NCI-H2081 treated with DMSO at 0.1 percent for 48 hours (cell line): ENCODE data around the gene HBZ.
"Not testable (repeated sequence)": the region's sequence is repeated elsewhere in the genome, so short reads cannot be mapped to it uniquely, and the experiment has no call there.

Source experiments
- DNase-seq: peaks from one replicate; lab custom pipeline; 2025; lab: John Stamatoyannopoulos, UW

Gene HBZ

DNA sequence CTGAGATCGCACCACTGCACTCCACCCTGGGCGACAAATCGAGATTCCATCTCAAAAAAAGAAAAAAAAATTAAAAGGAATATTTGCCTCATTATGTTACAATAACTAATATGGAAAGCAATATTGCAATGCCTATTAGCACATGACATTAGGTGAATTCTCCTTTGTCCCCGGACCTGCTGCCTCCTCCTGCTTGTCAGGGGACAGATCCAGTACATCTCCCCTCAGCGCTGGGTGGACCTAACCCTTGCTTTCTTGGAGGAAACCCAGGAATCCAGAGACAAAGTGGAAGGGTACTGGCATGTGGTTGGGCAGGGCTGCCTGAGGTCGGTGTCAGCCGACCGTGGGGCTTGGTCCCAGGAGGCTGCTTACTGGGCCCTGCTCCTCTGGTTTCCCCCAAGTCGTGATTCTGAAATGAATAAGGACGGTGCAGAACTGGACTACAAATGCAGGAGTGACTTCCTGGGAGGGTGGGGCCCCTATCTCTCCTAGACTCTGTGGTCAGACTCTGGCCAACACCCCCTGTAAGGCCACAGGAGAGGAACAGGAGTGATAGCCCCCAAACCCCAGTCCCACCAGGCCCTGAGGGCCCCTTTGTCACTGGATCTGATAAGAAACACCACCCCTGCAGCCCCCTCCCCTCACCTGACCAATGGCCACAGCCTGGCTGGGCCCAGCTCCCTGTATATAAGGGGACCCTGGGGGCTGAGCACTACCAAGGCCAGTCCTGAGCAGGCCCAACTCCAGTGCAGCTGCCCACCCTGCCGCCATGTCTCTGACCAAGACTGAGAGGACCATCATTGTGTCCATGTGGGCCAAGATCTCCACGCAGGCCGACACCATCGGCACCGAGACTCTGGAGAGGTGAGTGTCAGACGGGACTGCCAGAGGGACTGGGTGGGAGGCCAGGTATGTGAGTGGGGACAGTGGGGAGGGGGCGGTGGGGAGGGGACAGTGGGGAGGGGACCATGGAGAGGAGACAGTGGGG lies at the start of gene HBZ:
HBZ (plus strand) TSS at position 504 of the 988 bp plus-strand sequence; CDS start at position 770, 266 bp downstream.
- DNase-seq = no peak

DNA sequence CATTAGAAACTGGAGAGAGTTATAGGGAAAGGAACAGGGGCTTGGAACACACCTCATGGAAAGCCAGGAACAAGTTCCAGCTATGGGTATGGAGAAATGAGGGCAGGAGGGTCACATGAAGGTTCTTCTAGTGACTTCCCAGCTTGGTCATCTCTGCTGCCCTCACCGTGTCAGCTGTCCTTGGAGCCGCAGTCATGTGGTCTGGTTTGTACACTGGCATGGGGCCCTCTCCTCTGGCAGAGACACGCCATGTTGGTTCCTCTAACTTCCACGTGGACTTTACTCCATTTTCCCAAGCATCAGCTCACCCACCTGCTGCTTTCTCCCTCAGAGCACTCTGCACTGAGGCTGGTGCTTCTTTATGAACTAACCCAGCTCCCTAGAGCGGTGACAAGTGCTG lies 48.1 kb upstream of the HBZ start:
- no peak for DNase-seq

DNA sequence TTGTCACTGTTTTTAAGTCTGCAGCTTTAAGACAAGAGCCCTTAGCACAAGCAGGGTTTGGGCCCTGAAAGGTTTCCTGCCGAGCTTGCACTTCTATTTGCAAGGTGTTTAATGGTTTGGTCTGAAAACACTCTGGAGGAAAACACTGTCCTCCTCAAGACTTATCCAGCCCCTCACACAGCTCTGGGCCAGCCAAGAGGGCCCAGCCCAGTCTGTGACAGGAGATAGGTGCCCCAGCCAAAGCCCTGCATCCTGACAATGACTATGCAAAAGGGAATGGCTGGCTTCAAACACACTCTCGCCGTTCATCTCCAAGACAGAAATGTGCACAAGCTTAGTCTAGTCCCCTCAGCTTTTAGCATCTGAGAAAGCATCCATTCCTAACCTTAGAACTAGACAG lies 47.5 kb upstream of the HBZ start:
- no peak for DNase-seq

DNA sequence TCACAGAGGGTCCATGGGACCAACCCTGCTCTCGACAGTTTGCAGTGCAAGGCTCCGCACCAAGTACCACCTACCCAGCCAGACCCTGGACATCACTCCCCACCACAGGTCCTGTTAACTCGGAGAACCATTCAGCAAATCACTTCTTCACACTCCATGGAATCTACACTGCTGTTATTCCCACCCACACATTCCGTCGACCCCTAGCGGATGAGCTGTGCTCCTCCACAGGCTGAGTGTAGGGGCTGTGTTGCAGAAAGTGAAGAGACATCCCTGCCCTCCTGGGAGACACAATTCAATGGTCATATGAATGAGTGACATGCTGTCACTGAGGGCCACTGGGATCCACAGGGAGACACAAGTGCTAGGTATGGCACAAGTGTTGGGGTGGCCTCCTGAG lies 46.9 kb upstream of the HBZ start:
- no peak for DNase-seq

DNA sequence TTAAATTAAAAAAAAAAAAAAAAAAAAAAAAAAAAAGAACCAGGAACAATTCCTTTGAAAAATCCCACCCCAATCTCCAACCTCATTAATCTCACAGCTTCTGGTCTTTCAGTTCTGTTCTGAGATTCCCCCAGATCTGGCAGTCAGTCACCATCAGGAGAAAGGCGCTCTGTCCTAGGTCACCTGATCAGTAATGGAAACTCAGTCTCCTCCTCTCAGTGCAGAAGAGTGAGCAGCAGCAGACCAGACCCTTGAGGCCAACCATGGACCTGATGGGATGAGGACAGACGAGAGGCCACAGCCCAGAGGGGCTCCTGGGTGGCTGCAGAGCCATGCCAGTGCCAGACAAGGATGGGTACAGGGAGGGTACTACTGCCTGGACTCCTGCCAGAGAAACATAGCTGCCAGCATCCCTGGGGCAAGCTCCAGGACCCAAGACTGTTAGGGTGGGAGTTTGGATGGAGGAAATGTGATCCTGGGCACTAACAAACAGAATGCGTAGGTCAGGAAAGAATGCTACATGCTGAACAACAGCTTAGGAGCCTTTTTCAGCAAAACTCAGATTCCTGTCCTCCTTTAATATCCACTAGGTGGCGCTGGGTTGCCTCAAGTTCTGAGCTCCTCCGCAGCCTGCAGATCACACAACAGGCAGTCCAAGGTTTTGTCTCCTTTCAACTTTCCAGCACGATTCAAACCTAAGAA lies 45.7 kb upstream of the HBZ start:
- DNase-seq = peak; percentile 27

DNA sequence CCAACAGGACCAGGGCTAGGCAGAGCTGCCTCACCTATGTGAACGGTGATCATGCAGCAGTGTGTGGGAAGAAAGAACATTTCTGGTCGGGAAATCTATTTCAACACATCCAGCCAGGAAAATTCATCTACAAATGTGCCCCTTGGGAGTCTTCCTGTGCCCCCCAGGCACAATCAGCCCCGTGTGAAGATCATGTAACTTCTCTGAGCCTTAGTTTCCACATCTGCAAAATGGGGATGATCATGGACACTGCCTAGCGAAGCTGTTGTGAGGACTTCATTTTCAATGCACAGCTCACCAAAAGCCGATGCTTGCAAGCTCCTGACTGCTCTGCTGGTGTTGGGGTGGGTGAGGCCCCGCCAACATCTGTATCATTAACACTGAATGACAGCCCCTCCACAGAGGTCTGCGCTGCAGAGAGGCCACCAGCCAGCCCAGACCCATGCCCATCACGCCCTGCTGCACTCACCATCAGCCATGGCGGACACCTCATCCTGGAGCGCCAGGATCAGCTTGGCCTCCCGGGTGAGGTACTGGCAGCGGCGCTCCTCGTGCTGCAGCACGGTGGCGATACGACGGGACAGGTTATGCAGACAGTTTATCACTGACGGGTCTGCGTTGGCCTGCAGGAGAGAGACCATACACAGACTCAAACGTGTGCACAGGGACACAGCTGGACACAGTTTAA lies 40.1 kb upstream of the HBZ start:
- DNase-seq = no peak

DNA sequence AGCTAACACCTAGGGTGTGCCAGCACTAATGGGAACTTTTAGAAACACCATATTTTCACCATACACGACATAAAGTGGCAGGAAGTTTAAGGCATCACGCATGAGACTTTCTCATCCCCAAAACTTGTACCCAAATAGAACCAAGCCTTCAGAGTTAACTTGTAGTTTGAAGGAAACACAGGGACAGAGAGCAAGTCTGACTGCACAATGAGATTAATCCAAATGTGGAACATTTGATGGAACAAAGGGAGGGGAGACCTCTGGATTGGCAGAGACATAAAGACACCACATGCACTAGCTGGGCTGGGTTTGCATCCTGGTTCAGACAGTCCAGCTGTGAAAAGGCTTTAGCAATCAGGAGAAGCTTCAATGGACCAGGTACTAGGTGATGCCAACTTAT lies 38.1 kb upstream of the HBZ start:
- no peak for DNase-seq

DNA sequence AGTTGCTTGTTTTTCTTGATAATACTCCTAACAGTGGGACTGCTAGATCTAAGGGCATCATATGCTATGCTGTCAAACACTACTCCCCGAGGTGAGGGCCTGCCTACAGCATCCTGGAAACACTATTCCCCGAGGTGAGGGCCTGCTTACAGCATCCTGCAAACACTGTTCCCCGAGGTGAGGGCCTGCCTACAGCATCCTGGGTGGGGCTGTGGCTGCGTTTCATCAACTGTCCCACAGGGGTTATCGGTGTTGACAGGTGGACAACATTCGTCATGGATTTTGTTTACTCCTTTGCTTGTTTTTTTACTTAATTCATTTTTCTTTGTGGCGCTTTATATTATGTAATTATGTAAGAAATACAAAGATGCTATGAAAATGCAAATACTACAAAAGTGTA lies 36.4 kb upstream of the HBZ start:
- no peak for DNase-seq

DNA sequence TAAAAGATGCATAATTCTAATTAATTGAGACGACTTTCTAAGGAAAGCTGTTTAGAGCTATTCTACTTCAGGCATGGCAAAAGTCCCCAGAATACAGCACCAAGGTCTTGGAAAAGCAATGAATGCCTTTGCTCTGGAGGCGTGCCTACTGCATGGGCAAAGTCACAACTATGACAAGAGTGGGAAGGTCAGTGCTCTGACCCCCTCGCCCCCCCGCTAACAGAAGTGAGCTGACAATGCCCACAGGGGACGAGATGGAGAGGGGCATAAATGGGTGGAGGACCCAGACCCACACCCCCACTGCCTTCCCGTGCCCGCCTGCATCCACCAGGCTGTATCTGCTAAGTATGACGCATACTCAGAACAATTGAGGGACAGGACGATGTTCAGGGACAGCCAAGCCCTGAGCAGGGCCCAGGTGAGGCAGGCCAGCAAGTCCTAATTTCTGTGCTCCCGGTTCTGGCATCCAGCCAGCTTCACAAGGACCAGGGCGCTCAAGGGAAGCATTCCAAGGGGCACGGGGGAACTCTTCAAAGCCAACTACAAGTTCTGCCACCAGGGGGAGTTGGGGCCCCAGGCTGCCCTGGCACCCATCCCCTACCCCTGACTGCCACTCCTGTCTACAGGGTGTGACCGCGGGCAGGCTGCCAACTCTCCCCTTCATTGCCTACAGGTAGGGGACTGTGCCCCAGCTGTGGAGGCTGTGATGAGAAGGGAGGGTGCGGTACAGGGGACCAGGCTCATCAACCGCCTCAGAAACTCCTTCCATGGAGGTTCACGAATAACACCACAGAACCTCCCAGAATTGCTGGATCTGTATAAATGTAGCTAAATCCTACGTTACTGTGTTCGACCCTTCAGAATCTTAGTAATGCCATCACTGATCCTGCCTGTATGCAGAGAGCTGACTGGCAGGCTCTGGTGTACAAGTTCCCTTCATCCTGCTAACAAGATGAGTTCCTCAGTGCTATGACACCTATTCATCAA lies 34.8 kb upstream of the HBZ start:
- peak; percentile 19 for DNase-seq

DNA sequence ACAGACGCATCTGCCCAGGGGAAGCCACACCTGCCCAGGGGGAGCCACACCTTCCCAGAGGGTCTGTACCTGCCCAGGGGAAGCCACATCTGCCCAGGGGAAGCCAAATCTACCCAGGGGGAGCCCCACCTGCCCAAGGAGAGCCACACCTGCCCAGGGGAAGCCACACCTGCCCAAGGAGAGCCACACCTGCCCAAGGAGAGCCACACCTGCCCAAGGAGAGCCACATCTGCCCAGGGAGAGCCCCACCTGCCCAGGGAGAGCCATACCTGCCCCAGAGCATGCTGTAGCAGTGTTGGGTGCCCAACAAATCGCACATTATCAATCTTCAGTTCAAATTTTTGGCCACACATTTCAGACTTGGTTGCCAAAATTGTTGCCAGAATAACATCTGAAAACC lies 33.6 kb upstream of the HBZ start:
- no peak for DNase-seq

DNA sequence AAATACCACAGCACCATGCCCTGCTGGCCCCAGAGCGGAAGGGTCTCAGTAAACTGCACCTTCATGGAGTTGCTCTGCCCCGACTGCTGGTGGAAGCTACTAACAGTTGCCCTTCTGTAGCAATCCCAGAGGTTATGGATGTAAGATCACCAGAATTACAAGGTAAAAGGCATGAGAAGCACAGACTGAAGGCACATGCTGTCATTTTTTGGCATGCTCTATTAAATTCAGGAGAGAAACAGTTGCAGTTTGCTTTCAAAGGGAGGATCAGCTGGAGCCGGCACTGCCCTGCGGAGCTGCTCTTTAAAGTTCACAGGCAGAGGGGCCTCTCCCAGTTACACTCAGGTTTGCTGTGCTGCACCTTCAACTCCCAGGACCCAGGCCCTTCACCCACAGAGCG lies 33.1 kb upstream of the HBZ start:
- no peak for DNase-seq

DNA sequence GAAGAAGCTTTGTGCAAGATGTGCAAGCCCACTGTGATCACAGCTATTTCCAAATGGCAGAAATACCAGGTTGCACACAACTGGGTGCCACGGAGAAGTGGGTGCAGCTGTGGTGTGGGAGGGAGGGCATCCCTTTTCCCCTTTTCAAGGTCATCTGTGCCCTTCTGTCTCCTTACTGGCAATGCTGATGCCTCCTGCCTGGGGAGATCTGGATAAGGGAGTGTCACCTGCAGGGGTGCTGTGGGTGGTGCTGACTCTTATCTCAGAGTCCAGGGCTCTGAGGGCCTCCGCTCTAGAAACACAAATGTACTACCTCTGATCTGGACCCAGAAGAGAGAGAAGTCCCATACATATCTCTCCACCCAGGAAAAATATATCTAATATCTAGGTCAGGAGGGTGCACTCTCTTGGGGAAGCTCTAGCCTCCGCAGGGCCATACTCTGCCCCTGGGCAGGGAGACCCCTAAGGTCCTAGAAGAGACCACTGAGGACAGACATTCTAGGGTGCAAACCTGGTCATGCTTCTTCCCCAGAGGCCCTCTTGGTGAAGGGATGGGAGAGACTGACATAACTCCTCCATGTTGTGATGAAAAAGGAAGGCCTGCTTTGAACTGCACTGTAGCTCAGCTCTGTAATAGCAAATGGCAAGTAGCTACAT lies 32.5 kb upstream of the HBZ start:
- DNase-seq = no peak

DNA sequence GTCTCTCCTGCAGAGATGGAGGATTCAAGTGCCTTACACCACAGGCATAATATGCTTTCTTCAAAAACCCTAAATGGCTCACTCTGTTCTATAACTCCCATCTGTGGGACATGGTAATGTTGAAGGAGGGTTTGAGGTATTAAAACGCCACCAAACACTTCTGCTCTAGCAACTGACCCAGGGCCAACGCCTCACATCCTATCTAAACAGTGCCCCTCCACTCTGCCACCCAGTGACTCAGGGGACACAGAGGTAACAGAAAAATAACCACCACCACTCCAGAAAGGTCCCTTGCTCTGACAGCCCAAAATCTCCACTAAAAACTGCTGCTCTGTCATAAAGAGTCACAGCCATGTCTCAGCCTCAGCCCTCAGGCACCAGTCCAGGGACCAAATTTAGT lies 31.7 kb upstream of the HBZ start:
- no peak for DNase-seq

DNA sequence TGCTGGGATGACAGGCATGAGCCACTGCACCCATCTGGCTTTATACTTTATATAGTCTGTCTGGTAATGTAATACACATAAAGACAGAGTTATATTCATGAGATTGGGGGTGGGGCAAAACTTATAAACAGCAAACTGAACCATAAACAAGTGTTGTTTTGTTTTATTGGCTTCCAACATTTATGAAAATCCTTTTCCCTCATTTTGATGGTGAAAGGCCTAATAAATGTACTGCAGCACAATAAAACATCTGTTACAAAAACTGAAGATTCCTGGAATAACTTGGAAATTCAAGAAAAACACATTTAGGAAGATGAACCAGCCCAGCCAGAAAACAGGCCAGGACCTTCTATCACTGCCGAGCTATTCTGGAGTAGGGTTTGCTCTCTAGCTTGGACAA lies 30.1 kb upstream of the HBZ start:
- no peak for DNase-seq

DNA sequence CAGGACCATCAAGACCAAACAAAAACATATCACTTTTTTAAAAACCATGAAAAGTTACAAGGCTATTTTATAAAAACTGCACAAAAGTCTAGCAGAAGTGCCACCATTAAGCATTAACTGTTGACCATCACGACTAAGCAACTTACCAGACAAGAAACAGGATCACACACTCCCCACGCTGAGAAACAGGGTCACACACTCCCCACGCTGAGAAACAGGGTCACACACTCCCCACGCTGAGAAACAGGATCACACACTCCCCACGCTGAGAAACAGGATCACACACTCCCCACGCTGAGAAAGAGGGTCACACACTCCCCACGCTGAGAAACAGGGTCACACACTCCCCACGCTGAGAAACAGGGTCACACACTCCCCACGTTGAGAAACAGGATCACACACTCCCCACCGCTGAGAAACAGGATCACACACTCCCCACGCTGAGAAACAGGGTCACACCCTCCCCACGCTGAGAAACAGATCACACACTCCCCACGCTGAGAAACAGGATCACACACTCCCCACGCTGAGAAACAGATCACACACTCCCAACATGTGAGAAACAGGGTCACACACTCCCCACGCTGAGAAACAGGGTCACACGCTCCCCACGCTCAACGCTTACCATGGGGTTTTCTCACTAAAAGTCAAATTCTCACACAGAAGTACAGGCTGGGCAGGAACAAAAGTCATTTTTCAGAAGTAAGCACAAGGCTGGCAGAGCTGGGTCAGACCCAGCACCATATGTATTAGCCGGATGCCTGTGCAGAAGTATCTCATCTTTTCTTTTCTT lies 28.7 kb upstream of the HBZ start:
- DNase-seq = not testable (repeated sequence)

DNA sequence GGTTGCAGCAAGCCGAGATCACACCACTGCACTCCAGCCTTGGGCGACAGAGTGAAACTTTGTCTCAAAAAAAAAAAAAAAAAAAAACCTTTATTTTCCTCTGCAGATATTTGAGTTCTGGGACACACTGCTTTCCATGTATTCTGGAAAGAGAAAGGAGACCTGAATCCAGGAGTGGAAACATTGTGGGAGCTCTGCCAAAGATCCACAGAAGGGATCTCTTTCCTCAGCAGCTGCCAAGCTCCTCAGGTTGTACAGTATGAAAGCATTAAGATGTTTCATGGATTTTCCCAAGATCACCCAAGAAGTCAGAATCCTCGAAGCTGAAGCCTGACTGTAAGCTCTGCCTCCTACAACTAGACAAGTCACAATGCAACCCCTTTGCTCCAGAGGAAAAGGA lies 27.4 kb upstream of the HBZ start:
- DNase-seq = no peak

DNA sequence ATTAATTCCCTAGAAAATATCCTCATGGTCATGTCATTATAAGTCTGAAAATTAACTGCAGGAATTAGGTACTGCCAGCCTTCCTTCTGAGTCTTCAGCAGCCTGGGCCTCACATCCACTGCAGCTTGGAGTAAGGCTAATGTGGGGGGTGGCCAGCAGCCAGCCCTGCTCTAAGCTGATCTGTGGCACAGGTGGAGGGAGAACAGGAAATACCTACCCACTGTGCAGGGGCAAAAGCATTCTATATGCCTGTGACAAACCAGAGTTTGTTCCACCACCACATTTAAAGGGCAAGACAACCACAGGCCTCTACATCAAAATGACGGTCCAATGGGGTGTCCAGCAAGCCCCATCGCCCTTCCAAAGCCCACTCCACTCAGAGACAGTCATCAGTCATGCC lies 23.4 kb upstream of the HBZ start:
- DNase-seq = no peak

DNA sequence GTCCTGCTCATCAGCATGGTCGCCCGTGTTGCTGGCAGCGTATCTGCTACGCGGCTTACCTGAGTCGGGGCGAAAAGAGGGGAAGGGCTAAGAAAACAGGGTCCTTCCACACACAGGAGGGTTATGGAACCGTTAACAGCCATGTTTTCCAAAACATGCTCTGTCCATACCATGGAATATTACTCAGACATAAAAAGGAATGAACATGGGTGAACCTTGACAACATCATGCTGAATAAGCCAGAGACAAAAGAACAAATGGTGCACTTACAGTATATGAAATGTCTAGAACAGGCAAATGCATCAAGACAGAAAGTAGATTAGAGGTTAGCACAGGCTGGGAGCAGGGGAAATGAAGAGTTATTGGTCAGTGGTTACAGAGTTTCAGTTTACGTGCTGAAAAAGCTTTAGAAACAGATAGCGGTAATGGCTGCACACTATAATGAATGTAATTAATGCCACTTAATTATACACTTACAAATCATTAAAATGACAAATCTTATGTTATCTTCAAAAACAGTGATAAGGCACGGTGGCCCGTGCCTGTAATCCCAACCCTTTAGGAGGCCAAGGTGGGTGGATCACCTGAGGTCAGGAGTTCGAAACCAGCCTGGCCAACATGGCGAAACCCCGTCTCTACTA lies 21.8 kb upstream of the HBZ start:
- no peak for DNase-seq

DNA sequence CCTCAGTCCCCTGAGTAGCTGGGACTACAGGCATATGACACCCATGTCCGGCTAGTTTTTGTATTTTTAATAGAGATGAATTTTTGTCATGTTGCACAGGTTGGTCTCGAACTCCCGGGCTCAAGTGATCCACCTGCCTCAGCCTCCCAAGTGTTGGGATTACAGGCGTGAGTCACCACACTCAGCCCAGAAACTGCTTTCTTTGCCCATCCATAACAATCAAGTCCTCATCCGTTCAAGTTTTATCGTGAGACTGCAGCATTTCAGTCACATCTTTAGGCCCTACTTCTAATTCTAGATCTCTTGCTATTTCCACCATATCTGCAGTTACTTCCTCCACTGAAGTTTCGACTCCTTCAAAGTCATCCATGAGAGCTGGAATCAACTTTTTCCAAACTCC lies 20.3 kb upstream of the HBZ start:
- no peak for DNase-seq

DNA sequence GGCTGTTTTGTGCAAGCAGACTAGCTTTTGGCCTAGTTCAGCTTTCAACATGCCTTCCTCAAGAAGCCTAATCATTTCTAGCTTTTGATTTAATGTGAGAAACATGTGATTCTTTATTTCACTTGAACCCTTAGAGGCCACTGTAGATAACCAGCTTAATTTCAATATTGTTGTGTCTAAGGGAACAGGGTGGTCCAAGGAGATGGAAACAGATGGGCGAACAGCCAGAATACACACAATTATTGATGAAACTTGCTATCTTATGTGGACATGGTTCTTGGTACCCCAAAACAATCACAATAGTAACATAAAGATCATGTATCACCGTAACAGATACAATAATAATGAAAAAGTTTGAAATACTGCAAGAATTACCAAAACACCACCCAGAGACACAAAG lies 18.7 kb upstream of the HBZ start:
- DNase-seq = no peak
